Stimulated activated CD8-positive, alpha-beta memory T cell treated with anti-CD3 and anti-CD28 coated beads, Interleukin-15, amount 100 ng/mL, for 24 hours (primary cell): ENCODE results near the gene RNF212.
"Not testable (repeated sequence)": the region's sequence is repeated elsewhere in the genome, so short reads cannot be mapped to it uniquely, and the experiment has no call there.

Experiments used
- DNase-seq: peaks from one replicate; pipeline ENCODE4 v3.0.0-alpha.2; 2020; ENCODE audit warnings: low read depth

RNF212 gene

GRCh38 chr4:1065732-1066131, 47.6 kb downstream of the RNF212 start:
- DNase-seq, result no peak

- DNase-seq, result no peak
Observed at GRCh38 chr4:1062419-1062818, 50.9 kb downstream of the RNF212 start.

- no peak for DNase-seq
Observed at GRCh38 chr4:1061760-1062159, 51.6 kb downstream of the RNF212 start.

- DNase-seq, result no peak
Observed at GRCh38 chr4:1061056-1061700, 52.2 kb downstream of the RNF212 start.

- DNase-seq, result no peak
Observed at GRCh38 chr4:1060621-1061020, 52.7 kb downstream of the RNF212 start.

- no peak for DNase-seq
Observed at GRCh38 chr4:1060121-1060520, 53.2 kb downstream of the RNF212 start.

- no peak for DNase-seq
Observed at GRCh38 chr4:1058997-1059665, 54.2 kb downstream of the RNF212 start.

GRCh38 chr4:1058198-1058996, 55.0 kb downstream of the RNF212 start:
- DNase-seq, result no peak

GRCh38 chr4:1057403-1057745, 56.0 kb downstream of the RNF212 start:
- no peak for DNase-seq

GRCh38 chr4:1056671-1057402, 56.5 kb downstream of the RNF212 start:
- DNase-seq, result no peak

GRCh38 chr4:1055721-1056590, 57.4 kb downstream of the RNF212 start:
- peak; percentile 47 for DNase-seq

- not testable (repeated sequence) for DNase-seq
Observed at GRCh38 chr4:1055243-1055701, 58.1 kb downstream of the RNF212 start.

- DNase-seq, result not testable (repeated sequence)
Observed at GRCh38 chr4:1054696-1055242, 58.6 kb downstream of the RNF212 start.

GRCh38 chr4:1053891-1054290, 59.5 kb downstream of the RNF212 start:
- not testable (repeated sequence) for DNase-seq

GRCh38 chr4:1053080-1053661, 60.2 kb downstream of the RNF212 start:
- DNase-seq, result no peak

- DNase-seq, result no peak
Observed at GRCh38 chr4:1052231-1052671, 61.1 kb downstream of the RNF212 start.

- DNase-seq, result no peak
Observed at GRCh38 chr4:1051472-1051871, 61.9 kb downstream of the RNF212 start.

GRCh38 chr4:1050486-1051213, 62.7 kb downstream of the RNF212 start:
- DNase-seq, result no peak

GRCh38 chr4:1049591-1049905, 63.8 kb downstream of the RNF212 start:
- DNase-seq, result no peak
